ENCODE measurements around the gene TWSG1.
"Not testable (repeated sequence)": the region's sequence is repeated elsewhere in the genome, so short reads cannot be mapped to it uniquely, and the experiment has no call there.

Gene TWSG1

DNA sequence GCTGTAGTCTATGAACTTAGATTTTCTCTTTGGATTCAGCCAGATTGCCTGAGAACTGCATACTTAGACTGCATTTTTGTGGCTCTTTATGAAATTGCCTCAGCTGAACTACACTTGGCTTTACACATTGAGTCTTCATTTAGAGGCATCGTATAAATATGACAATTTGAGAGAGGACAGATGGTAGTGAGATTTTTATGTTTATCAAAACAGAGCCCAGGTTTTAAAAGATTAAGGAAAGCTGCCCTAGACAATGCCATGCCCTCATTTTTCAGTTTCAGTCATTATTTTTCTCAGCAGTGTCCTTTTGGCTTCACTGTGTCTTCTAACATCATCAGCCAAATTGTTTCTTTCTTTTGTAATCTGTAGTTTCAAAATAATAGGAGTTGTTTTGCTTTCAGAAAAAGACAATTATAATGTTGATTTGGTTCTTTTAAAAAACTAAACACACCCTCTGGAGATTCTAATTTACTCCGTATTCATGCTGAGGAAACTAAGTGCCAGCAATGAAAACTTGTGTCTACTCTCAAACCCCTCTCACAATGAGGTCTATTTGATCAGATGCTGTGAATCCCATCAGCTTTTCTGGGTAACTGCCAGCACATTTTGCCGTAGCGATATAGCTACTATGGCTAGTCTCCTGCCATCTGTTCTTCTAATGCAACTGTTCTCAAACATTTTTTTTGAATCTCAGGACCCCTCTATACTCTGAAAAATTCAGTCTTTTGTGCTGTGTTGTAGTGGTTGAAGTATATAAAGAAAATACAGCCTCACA lies 46.2 kb downstream of the TWSG1 start:
- DNase-seq (ENCODE audit: insufficient read length, low spot score) (no peak), FAIRE-seq (peak; percentile 57)

DNA sequence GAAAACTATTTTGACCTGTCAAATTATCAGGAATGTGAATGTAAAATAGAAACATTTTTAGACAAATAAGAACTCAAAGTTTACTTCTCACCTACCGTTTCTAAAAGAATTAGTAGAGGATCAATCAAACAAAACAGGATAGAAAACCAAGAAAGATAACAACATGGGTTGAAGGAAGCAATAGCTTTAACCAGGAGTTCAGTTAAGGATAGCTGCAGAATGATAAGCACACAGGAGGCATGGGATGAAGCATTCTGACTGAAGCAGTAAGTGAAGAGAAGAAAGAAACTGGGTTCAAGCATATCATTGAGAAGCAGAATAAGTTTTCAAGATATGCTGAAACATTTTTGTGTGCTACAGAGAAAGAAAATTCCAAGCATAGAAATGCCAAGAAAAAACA lies 52.3 kb downstream of the TWSG1 start:
- FAIRE-seq = no peak
- no peak for DNase-seq (ENCODE audit: insufficient read length, low spot score)

DNA sequence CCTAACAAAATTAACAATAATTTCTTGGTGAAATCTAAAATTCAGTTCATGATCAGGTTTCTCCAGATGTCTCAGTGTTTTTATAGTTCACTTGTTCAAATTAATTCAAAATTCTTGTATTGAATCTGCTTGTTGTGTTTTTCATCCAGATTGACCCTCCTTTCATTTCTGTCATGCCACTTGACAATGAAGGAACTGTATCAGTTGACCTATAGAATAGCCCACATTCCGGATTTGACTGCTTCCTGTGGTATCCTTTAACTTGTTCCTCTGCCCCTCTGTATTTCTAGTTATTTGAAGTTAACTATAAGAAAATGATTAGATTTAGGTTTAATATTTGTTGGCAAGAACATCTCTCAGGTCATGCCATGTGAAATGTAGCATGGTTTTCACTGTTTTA lies 53.3 kb downstream of the TWSG1 start:
- DNase-seq (ENCODE audit: insufficient read length, low spot score) (no peak), FAIRE-seq (no peak)

DNA sequence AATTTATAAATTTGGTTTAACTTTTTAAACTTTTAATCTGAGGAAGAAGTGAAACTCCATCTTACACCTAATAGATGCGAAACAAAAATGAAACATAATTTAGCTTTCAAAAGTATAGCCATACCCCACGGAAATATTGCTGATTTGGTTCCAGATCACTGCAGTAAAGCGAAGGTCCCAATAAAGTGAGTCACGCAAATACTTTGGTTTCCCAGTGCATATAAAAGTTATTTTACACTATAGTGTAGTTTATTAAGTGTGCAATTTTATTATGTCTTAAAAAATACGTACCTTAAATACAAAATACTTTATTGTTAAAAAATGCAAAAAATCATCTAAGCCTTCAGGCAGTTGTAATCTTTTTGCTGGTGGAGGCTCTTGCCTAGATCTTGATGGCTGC lies 55.1 kb downstream of the TWSG1 start:
- FAIRE-seq = no peak
- no peak for DNase-seq (ENCODE audit: insufficient read length, low spot score)

DNA sequence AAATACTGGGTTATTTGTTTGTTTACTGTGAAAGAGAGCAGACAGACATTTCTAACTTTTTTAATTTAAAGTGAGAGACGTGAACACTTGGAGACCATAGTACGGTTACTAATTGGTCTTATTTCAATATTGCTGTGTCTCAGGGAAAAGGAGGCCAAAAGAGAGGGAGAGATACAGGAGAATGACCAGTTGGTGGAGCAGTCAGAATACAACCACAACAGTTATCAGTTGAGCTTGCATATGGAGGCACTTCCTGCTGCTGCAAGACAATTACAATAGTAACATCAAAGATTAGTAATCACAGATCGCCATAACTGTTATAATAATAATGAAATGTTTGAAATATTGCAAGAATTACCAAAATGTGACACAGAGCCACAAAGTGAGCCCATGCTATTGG lies 58.2 kb downstream of the TWSG1 start:
- no peak for DNase-seq (ENCODE audit: insufficient read length, low spot score)
- FAIRE-seq = no peak

DNA sequence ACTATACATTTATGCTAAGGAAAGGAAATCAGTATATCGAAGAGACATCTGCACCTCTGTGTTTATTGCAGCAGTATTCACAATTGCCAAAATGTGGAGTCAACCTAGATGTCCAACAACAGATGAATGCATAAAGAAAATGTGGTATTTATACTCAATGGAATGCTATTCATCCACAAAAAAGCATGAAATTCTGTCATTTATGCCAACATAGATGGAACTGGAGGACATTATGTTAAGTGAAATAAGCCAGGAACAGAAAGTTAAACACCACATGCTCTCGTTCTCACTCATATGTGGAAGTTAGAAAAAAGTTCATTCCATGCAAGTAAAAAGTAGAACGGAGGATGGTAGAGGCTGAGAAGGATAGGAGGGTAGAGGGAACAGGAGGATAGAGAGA lies 59.5 kb downstream of the TWSG1 start:
- no peak for DNase-seq (ENCODE audit: insufficient read length, low spot score)
- FAIRE-seq = no peak

DNA sequence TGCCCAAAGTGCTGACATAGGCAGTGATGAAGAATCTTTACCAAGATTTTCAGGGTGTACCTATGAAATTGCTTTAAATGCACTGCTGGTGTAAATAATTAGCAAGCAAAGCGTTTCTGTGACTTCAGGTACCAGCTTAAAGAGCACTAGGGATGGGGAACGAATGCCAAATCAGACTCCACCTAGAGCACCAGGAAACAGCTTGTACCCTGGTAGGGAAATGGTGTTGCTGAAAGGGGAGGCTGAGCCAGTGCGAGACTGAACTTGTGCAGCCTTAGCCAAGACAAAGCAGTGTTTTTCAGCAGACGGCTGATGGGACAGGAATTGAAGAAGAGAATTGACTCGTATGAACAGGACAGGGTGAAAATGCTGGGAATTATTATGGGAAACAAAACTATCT lies 65.6 kb downstream of the TWSG1 start:
- DNase-seq (ENCODE audit: insufficient read length, low spot score) (no peak), FAIRE-seq (no peak)

DNA sequence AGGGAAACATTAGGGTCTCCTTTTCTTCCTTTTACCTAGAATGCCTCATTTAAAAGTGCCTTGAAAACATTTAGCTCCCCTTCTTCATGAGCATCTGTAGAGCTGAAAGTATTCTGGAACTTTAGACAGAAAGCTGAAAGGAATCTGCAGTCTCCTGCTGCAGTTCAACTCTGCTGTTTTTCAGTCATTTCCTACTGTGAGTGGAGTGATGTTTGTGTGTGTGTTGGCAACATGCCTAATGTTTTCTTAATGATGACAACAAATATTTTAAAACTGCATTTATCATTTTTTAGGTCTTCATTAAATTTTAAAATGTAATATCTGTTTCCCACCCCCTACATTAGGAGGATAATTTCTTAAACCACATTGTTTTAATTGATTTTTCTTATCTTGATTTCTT lies 66.6 kb downstream of the TWSG1 start:
- no peak for DNase-seq (ENCODE audit: insufficient read length, low spot score)
- FAIRE-seq = no peak

DNA sequence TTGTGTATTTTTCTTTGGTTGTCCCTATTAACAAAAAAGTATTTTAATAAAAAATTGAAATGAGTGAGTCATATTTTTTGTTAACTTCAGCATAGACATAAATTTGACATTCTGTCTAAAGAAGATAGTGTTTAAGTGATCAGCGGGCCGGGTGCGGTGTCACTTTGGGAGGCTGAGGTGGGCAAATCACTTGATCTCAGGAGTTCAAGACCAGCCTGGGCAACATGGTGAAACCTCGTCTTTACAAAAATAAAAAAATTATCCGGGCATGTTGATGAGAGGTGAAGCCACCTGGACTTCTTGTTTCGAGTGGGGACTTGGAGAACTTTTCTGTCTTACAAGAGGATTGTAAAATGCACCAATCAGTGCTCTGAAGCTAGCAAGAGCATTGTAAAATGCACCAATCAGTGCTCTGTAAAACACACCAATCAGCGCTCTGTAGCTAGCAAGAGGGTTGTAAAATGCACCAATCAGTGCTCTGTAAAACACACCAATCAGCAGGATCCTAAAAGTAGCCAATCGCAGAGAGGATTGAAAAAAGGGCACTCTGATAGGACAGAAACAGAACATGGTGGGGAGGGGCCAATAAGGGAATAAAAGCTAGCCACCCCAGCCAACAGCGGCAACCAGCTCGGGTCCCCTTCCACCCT lies 67.9 kb downstream of the TWSG1 start:
- DNase-seq (ENCODE audit: insufficient read length, low spot score); FAIRE-seq: not testable (repeated sequence)

DNA sequence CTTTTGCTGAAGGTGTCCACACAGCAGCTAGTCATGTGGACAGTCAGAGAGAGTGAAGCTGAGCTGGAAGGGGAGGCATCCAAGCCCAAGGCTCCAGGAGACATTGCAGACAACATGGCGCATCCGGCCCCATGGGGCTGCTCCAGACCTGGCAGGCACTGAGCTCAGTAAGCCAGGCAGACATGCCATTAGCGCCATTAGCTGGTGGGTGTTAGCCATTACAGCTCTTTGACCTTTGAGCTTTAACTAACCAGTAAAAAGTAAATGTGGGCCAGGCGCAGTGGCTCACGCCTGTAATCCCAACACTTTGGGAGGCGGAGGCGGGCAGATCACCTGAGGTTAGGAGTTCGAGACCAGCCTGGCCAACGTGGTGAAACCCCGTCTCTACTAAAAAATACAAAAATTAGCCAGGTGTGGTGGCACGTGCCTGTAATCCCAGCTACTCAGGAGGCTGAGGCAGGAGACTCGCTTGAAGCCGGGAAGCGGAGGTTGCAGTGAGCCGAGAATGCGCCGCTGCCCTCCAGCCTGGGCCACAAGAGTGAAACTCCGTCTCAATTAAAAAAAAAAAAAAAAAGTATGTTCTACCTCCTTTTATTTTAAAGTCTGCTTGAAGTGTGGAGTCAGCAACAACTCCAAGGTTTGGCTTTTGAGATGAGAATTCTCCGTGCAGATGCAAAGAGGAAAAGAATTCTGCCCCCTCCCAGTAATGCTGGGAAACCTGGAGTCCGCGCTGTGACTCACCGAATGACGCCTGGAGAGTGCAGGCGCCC lies 69.4 kb downstream of the TWSG1 start:
- FAIRE-seq = no peak

DNA sequence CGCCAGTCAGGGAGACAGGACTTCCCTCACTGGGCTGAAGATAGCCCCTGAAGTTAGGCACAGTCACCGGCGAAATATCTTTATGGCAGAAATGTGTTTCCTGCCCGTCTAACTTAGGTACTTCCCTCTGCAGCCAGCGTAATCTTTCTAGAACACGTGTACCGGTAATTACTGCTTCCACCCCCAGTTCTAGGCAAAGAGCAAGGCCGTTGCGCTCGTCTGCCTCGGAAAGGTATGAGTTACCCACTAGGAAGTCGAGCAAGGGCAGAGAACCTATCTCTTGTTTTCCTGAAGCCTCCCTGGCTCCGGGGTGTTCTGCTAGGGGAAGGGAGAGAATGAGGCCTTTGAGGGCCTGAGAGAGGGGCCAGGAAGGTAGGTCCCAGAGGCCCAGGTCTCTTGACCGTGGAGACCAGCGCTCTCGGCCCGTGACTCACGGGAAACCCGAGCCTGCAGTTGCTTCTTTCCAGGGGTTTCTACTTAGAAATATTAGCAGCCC lies 70.0 kb downstream of the TWSG1 start:
- DNase-seq (ENCODE audit: insufficient read length, low spot score) = no peak
- FAIRE-seq = no peak

More for the DNA sequence above, 69.4 kb downstream of the TWSG1 start:
- no peak for DNase-seq (ENCODE audit: insufficient read length, low spot score)

DNA sequence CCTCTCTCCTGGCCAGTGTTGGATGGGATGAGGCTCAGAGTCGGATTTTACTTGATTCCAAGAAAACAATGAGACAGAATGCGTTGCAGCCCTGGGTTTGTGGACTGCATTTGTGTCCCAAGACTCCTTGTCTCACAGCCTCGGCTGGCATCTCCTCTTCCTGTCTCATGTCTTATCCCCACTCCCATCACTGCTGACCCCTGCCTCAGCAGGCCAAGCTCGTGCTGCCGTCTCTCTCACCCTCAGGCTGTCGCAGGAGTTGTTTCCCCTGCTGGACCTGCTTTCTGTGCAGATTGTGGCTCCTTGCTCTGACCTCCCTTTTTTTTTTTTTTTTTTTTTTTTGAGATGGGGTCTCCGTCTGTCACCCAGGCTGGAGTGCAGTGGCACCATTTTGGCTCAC lies 70.6 kb downstream of the TWSG1 start:
- DNase-seq (ENCODE audit: insufficient read length, low spot score) (no peak), FAIRE-seq (no peak)

DNA sequence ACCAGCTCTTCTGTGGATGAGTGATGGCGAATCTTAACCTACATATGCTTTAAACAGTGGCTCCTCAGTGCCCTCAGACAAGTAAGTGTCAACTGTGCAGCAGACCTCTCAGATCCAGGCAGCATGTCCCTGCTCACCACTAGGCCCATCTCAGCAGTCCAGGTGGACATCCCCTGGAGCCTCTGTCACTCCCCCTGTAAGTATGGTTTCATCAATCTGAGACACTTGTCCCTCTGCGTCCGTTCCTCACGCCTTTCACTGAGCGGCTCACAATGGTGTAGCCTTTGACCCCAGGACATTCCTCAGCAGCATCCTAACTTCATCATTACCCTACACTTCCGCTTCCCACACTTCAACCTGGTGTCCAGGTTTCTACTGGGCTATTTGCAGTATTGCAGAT lies 71.4 kb downstream of the TWSG1 start:
- no peak for DNase-seq (ENCODE audit: insufficient read length, low spot score)
- no peak for FAIRE-seq

DNA sequence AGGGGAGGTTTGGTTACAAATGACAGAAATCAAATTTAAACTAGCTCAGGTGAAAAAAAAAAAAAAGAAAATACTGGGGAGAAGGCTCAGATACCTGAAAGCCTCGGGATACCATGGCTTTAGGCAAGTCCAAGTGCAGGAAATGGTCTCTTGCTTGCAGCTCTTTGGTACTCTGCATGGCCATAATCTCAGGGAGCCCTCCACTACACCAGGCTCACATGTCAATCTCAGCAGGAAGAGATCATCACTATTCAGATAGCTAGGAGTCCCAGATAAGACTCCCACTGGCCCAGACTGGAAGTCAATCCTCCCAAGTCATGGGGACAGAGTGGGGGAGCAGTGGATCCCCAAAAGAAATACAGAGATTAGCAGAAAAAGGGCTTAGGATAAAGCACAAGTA lies 75.9 kb downstream of the TWSG1 start:
- FAIRE-seq (no peak), DNase-seq (ENCODE audit: insufficient read length, low spot score) (no peak)

DNA sequence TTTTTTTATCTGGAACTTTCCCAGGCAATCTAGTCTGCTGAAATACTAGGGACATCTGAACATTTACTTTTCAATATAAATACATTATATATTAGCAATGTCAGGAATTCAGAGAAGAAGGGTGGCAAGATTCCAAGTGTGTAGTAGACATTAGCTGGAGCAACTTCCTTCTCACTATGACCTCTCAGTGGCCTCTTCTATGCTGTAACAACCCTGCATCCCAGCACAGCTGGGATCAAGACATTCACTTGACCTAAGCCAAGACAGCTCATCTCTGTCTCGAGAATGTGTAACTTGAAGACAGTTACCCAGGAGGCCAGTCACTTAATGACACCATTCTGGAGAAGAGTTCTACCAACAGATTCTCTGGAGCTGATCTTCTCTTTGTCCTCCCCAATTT lies 79.0 kb downstream of the TWSG1 start:
- FAIRE-seq = no peak

DNA sequence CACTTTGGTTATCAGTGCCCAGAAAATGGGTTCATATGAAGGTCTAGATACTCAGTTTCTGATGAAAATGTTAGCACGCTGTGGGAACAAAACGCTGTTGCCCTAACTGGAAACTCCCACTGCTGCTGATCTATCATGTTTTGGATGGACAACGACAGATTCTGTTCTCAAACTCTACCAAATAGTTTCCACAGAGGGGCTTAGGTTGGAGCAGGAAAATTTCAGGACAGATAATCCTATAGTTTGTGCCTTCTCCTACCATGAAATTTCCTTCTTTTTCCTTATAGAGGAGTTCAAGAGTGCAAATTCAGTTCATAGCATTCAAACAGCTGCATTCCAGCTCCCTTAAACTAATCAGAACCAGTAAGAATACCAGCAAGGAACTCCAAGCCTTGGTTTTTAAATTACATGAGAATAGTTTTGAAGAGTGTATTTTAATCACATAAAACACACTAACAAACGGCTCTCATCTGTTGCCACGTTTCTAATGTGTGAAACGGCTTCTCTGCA lies 82.0 kb downstream of the TWSG1 start:
- DNase-seq (ENCODE audit: insufficient read length, low spot score) (no peak), FAIRE-seq (no peak)

More for the DNA sequence above, 79.0 kb downstream of the TWSG1 start:
- no peak for DNase-seq (ENCODE audit: insufficient read length, low spot score)

DNA sequence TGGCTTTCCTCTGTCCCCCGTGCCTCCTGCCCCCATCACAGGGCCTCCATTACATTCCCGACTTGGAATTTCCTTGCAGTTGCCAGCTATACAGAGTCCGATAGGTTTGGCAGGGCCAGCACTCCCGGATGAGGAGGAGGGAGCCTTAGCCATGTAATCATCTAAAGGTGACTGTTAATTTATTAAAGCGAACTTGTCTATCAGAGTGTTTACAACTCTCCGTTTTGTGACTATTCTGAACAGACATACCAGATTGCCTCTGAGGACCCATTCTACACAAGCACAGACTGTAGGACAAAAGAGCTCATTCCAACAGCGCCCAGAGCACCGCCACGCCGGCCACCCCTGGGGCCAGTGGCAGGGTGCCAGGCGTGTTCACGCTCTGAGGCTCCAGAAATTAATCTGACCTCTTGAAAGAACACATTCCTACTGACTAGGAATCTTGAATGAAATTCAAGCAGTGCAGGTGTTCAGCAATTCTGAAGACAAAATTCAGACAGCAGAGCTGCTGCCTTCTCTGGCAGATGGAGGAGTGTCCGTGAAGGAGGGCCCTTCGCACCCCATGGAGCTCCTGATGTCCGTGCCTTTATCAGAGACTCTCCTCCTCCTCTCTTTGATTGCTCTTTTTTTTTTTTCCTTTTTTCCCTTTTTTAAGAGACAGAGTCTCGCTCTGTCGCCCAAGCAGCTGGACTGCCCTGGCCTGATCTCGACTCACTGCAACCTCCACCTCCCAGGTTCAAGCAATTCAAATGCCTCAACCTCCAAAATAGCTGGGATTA lies 82.7 kb downstream of the TWSG1 start:
- FAIRE-seq = no peak
- no peak for DNase-seq (ENCODE audit: insufficient read length, low spot score)

DNA sequence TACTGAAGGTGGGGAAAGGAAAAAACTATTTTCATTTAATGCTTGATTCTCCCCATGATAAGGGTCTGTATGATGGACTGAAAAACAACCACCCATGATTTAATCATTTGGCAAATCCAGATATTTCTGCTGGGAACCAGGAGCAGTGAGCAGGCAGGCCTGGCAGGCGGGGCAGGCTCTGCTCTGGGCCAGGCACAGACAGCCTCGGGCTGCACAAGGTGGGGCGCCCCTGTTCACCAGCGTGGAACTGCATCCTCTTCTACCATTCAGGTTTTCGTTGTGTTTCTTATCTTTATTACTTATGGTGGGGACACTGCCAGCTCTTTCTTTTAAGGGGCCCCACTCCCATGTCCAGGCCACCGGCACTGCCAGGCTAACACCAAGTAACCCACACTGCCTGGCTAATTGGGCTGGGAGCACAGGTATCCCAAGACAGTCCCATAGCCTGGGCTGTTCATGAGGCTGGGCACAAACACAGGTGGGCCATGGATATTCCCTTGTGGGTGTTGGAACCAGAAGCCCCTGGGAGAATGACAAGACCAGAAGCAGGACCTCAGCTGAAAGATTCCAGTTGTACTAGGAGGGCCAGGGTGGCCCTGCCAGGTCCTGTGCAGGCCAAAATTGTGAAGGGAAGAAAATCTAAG lies 83.6 kb downstream of the TWSG1 start:
- DNase-seq (ENCODE audit: insufficient read length, low spot score) (no peak), FAIRE-seq (no peak)

DNA sequence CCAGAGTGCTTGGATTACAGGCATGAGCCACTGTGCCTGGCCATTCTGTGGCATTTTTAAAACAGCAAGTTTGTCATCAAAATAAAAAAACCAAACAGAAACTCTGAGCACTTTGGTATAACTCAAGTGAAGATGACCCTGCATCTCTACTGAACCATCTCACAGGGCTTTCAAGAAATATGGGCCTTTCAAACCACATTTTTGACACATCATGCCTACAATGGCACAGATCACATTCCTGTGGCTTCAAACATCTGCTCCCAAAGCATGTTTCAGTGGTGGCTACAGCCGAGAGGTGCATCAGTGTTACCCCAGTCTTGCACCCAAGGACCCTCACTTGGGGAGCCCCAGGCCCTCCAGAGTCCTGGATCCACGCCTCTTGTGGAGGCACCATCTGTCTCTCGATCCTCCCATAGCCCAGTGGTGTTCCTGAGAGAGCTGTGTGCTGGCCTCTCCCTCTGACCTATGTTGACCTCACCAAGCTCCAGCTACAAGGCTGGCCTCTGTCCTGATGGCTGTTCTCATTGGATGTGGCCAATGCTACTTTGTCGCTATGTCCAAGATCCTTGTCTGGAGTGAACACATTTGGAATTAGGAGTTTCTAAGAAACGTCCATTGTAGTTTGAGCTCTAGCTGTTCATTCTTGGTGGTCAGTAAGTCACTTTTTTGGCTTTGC lies 85.5 kb downstream of the TWSG1 start:
- no peak for FAIRE-seq
- DNase-seq (ENCODE audit: insufficient read length, low spot score) = no peak
